ENCODE measurements around the gene KCNH1.

KCNH1 gene

DNA sequence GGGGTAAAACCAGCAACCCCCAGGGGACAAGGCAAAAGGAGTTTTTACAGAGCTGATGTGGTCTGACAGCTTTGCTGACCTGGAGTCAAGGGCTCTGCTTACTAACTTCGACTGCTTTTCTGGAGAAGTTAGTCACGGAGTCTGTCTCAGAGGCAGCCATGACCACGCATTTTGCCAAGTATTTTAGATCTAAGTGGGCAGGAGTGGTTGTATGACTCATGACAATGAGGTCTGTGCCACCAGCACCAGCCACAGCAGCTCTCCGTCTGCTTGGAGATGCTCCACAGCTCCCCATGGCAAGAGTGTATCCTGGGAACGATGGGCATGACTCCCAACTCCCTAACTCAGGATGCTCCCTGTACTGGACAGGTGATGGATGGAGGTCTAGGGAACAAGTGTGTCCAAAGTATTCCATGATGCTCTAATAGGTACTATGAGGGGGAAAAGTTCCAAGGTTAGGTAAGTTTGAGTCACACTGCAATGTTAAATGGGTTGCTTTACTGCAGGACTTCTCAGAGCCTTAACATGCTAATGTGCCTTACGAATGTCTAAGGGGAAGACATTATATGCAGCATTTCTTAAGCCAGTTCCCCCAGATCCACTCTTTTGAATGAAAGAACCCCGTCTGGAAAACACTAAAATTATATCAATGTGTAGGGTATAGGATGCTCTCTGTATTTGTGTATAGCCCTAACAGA, 446.2 kb downstream of the KCNH1 start:
- TF ChIP-seq, protein P1, sequence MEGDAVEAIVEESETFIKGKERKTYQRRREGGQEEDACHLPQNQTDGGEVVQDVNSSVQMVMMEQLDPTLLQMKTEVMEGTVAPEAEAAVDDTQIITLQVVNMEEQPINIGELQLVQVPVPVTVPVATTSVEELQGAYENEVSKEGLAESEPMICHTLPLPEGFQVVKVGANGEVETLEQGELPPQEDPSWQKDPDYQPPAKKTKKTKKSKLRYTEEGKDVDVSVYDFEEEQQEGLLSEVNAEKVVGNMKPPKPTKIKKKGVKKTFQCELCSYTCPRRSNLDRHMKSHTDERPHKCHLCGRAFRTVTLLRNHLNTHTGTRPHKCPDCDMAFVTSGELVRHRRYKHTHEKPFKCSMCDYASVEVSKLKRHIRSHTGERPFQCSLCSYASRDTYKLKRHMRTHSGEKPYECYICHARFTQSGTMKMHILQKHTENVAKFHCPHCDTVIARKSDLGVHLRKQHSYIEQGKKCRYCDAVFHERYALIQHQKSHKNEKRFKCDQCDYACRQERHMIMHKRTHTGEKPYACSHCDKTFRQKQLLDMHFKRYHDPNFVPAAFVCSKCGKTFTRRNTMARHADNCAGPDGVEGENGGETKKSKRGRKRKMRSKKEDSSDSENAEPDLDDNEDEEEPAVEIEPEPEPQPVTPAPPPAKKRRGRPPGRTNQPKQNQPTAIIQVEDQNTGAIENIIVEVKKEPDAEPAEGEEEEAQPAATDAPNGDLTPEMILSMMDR (conservative IDR thresholded peaks at IDR 0.05; ENCODE audit: low read depth, low read length) = no peak
- no peak for DNase-seq (ENCODE audit: low read depth)
- no peak overlapping the region for H3K4me3 ChIP-seq (ENCODE audit: low read length)

DNA sequence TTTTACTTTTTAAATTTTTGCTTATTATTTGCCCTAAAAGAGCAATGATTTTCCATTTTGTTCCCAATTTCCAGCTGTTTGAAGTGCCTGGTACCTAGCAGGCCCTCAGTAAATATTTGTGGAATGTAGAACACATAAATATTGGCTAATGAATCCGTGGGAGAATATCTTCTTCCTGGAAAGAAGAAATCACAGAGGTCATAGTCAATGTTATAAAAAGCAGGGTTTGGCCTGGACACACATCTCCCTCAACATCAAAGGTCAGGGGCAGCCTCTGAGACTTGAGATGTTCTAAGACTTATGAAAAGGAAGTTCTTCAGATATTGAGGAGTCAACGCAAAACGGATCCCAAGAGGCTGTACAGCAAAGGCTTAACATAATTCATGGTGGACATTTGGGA, 447.1 kb downstream of the KCNH1 start:
- TF ChIP-seq, protein P1 (conservative IDR thresholded peaks at IDR 0.05; ENCODE audit: low read depth, low read length) = no peak
- no peak for DNase-seq (ENCODE audit: low read depth)
- no peak overlapping the region for H3K4me3 ChIP-seq (ENCODE audit: low read length)

DNA sequence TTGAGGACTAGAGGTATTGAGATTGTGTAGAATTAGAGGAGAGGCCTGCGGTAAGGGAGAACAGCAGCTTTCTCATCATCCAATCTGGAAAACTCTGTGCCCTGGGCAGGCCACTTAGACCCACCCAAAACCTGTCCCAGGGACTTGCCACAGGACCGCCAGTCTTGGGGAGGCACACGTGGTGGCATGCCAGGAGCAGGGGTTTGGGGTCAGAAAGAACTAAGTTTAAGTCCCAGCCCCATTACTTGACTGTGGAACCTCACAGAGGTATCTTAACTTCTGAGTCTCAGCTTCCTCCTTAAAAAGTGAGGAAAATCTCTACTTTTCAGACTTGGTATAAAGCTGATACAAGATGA, 448.7 kb downstream of the KCNH1 start:
- TF ChIP-seq, protein P1 (conservative IDR thresholded peaks at IDR 0.05; ENCODE audit: low read depth, low read length) = no peak
- H3K4me3 ChIP-seq (ENCODE audit: low read length) = no peak overlapping the region
- no peak for DNase-seq (ENCODE audit: low read depth)

DNA sequence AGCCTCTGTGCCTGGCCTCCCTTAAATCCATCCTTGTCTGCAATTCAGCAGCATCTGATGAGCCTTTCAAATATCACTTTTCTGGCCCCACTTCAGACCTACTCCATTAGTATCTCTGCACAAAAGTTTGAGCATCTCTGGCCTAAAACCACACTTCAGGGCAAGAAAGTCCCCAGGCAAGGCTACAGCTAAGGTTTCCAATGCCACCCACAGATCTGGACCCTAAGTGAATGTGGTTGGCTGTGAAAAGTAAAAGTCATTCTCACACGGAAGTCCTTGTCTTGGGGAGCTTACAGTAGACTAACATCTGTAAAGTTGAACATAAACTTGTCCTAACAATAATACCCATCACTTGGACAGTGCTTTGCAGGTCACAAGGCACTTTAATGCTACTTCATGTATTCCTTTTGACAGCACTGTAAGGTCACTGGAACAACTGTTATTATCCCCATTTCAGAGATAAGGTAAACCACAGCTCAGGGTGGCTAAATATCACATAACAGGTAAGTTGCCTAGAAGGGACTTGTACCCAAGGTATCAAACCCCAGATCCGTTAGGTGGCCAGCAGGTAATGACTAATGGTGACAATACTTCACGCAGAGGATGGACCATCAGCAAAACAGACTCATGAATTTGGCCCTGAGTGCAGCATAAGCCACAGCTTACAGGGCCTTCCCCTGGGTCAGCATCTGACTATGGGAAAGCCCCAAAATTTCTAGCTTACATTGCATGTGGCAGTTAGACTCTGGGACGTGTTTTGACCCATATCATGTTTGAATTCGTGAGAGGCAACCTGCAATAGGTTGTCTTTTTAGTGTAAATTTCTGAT, 449.3 kb downstream of the KCNH1 start:
- TF ChIP-seq, protein P1 (conservative IDR thresholded peaks at IDR 0.05; ENCODE audit: low read depth, low read length) = no peak
- H3K4me3 ChIP-seq (ENCODE audit: low read length) = no peak overlapping the region
- DNase-seq (ENCODE audit: low read depth) = no peak

DNA sequence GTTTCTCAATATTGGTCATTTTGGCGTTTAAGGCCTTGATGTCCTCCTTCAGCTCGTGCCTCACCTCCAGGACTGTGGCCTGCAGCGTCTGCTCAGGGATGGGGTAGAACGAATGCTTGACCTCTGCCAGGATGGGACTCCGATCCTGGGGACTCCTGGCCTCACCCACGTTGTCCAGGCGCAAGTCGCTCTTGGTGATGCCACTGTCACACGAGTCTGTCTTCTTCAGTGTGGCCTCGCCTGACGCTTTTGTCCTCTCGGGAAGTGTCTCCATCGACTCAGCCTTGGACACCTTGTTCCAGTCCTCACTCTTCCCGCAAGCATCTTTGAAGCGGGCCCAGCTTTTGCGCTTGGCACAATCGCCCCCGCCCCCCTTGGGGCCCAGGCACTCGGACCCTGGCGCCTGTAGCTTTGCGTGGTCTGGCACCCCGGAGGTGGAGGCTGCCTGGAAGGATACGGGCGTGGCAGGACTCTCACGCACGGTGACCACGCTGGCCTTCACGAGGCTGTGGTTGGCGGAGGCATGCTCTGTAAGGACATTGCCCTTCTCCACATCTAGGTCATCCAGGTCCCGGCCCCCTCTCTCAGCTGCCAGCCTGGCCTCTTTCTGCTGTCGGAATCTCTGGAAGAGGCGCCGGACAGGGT, 450.4 kb downstream of the KCNH1 start:
- TF ChIP-seq, protein P1 (conservative IDR thresholded peaks at IDR 0.05; ENCODE audit: low read depth, low read length) = no peak
- no peak for DNase-seq (ENCODE audit: low read depth)

DNA sequence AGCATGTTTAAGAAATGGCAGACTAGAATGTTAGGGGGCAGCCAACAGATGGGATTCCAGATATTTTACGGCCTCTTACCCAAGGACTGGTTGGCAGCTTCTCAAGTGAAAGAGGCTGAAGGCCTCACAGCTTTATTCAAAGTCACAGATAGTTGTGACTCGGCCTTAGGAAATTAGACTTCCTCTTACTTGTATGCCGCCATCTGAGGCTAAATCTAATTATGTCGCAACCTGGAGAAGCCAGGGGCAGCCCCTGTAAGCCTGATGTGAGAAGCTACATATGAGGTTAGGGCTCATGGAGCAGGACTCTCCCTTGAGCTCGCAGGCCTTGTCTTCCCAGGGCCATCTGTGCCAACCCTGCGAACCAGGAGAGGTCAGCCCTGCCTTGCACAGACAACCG, 452.8 kb downstream of the KCNH1 start:
- DNase-seq (ENCODE audit: low read depth) = no peak
- TF ChIP-seq, protein P1 (conservative IDR thresholded peaks at IDR 0.05; ENCODE audit: low read depth, low read length) = no peak
- H3K4me3 ChIP-seq (ENCODE audit: low read length) = no peak overlapping the region

More for the DNA sequence above, 450.4 kb downstream of the KCNH1 start:
- H3K4me3 ChIP-seq (ENCODE audit: low read length) = no peak overlapping the region

All from retinal pigment epithelial cell (primary cell).